GM12874 (cell line): Measurements from ENCODE around the gene RBM17.

Experiments
- CTCF ChIP-seq: IDR thresholded peaks from 2 replicates; pipeline ENCODE4 v1.5.1; 2011; ENCODE audit warnings: low read depth, mild to moderate bottlenecking, control low read depth, low read length, moderate library complexity; ENCODE audit not compliant: insufficient read depth

Gene RBM17

GRCh38 chr10:6112893-6113292, 24.1 kb downstream of the RBM17 start:
- no peak for TF ChIP-seq CTCF

- no peak for TF ChIP-seq CTCF
Measured at GRCh38 chr10:6114299-6114698, 25.5 kb downstream of the RBM17 start.

GRCh38 chr10:6114805-6115341, 26.0 kb downstream of the RBM17 start:
- TF ChIP-seq CTCF = no peak

GRCh38 chr10:6115411-6115810, 26.6 kb downstream of the RBM17 start:
- no peak for TF ChIP-seq CTCF

GRCh38 chr10:6115824-6116350, 27.1 kb downstream of the RBM17 start:
- no peak for TF ChIP-seq CTCF

GRCh38 chr10:6116806-6117205, 28.0 kb downstream of the RBM17 start:
- TF ChIP-seq CTCF = no peak

GRCh38 chr10:6117711-6118110, 28.9 kb downstream of the RBM17 start:
- no peak for TF ChIP-seq CTCF
